ENCODE data around the gene LAMB3. TPM values are rescaled to one million over a fixed set of nuclear protein-coding genes. Genes with fewer than 3 reads are reported as not detected.

LAMB3 gene
- total RNA-seq, 3 donors from 2014 or later: 40.3 to 142 (median 62.1) TPM

- ATAC-seq (peak; percentile 58), DNase-seq (peak in 2 of 3 donors; percentile 56 to 58)
- Histone ChIP-seq H3K4me3 (no peak overlapping the region), H3K36me3 (ENCODE audit: low read depth) (no peaks in the 10 kb centered on the region), H3K4me1 (ENCODE audit: low read depth) (peaks cover 44% of the 10 kb centered on the region), H3K9me3 (no peaks in the 10 kb centered on the region)
- TF ChIP-seq CTCF (IDR thresholded peaks at IDR 0.05): no peak
- intact Hi-C loops (cut with DNase I, micrococcal nuclease): no loop called here
Measured at GRCh38 chr1:209653915-209654351, 1.7 kb upstream of the LAMB3 start.

- H3K4me3 ChIP-seq: no peak overlapping the region
- DNase-seq: peak; percentile 92 to 97 (median 92)
Measured at GRCh38 chr1:209652873-209653401, 712 bp upstream of the LAMB3 start.

GRCh38 chr1:209651138-209651587 is 1.1 kb downstream of the LAMB3 start:
- DNase-seq: peak; percentile 82 to 88 (median 84)
- Histone ChIP-seq H3K4me3 (no peak overlapping the region), H3K4me1 (ENCODE audit: low read depth) (peaks cover 60% of the 10 kb centered on the region), H3K9me3 (no peaks in the 10 kb centered on the region), H3K36me3 (ENCODE audit: low read depth) (no peaks in the 10 kb centered on the region)
- intact Hi-C loops (cut with DNase I, micrococcal nuclease): no loop called here
- peak; percentile 68 for ATAC-seq
- no peak for TF ChIP-seq CTCF (IDR thresholded peaks at IDR 0.05)

More at GRCh38 chr1:209652873-209653401, 712 bp upstream of the LAMB3 start:
- H3K9me3 ChIP-seq: no peaks in the 10 kb centered on the region
- H3K36me3 ChIP-seq (ENCODE audit: low read depth): no peaks in the 10 kb centered on the region
- H3K4me1 ChIP-seq (ENCODE audit: low read depth): peaks cover 52% of the 10 kb centered on the region
- intact Hi-C loops (cut with DNase I, micrococcal nuclease): no loop called here
- no peak for TF ChIP-seq CTCF (IDR thresholded peaks at IDR 0.05)
- ATAC-seq: peak; percentile 83

GRCh38 chr1:209650454-209650853 is 1.8 kb downstream of the LAMB3 start:
- intact Hi-C loops (cut with DNase I, micrococcal nuclease): no loop called here
- Histone ChIP-seq H3K9me3 (no peaks in the 10 kb centered on the region), H3K4me3 (no peak overlapping the region), H3K4me1 (ENCODE audit: low read depth) (peaks cover 63% of the 10 kb centered on the region), H3K36me3 (ENCODE audit: low read depth) (no peaks in the 10 kb centered on the region)
- TF ChIP-seq CTCF (IDR thresholded peaks at IDR 0.05): no peak
- ATAC-seq (no peak), DNase-seq (peak in 1 of 3 donors; percentile 28)

GRCh38 chr1:209648931-209649776 is 3.1 kb downstream of the LAMB3 start:
- Histone ChIP-seq H3K9me3 (no peaks in the 10 kb centered on the region), H3K4me3 (no peak overlapping the region), H3K4me1 (ENCODE audit: low read depth) (peaks cover 59% of the 10 kb centered on the region), H3K36me3 (ENCODE audit: low read depth) (no peaks in the 10 kb centered on the region)
- peak in 1 of 3 donors; percentile 38 for DNase-seq
- intact Hi-C loops (cut with DNase I, micrococcal nuclease): no loop called here
- peak; percentile 43 for ATAC-seq
- no peak for TF ChIP-seq CTCF (IDR thresholded peaks at IDR 0.05)
